Fibroblast of lung (primary cell): ENCODE measurements around the gene ASCC3. TPM values are rescaled to one million over a fixed set of nuclear protein-coding genes. Genes with fewer than 3 reads are reported as not detected.
A peak's percentile ranks its signal among the peaks of the same experiment; 100 is the strongest.
"Not testable (repeated sequence)": the region's sequence is repeated elsewhere in the genome, so short reads cannot be mapped to it uniquely, and the experiment has no call there.

Source experiments
- DNase-seq, 2 donors: peaks; one replicate each; pipeline versions ENCODE4 v3.0.0 to v3.0.0-alpha.2; 2010; ENCODE audit warnings: low read depth in 2 of 2
- H2AFZ ChIP-seq: 2 replicates; pipeline ENCODE4 v1.5.1; 2012; ENCODE audit warnings: low read length, control low read depth, inconsistent platforms
- H3K27ac ChIP-seq: 2 replicates; pipeline ENCODE4 v1.5.1; 2011; ENCODE audit warnings: low read length, control low read depth; ENCODE audit not compliant: insufficient read depth
- H3K27me3 ChIP-seq: 2 replicates; pipeline ENCODE4 v1.5.1; 2011; ENCODE audit warnings: mild to moderate bottlenecking, low read length; ENCODE audit not compliant: control insufficient read depth, insufficient read depth
- H3K36me3 ChIP-seq: 2 replicates; pipeline ENCODE4 v1.5.1; 2011; ENCODE audit warnings: low read length; ENCODE audit not compliant: control insufficient read depth, insufficient read depth
- H3K4me1 ChIP-seq: 2 replicates; pipeline ENCODE4 v1.5.1; 2011; ENCODE audit warnings: low read length; ENCODE audit not compliant: control insufficient read depth, insufficient read depth; ENCODE audit errors: extremely low read depth
- H3K4me2 ChIP-seq: 2 replicates; pipeline ENCODE4 v1.5.1; 2011; ENCODE audit warnings: low read length, control low read depth; ENCODE audit not compliant: insufficient read depth; ENCODE audit errors: extremely low read depth
- H3K4me3 ChIP-seq, 4 experiments: fragments of 200-600 bp in 1 of 4; sonication (generic) in 1 of 4; replicated peaks in 1 of 4; 2 replicates each; pipeline ENCODE4 v1.5.1; 2011 to 2016; ENCODE audit warnings: low read length in 4 of 4, low read depth in 3 of 4, mild to moderate bottlenecking in 3 of 4, control low read depth in 2 of 4, inconsistent platforms in 1 of 4, mixed read lengths in 1 of 4; ENCODE audit not compliant: insufficient read depth in 1 of 4; ENCODE audit errors: control extremely low read depth in 1 of 4
- H3K79me2 ChIP-seq: 2 replicates; pipeline ENCODE4 v1.5.1; 2012; ENCODE audit warnings: mild to moderate bottlenecking, low read length, inconsistent platforms; ENCODE audit not compliant: control insufficient read depth, insufficient read depth
- H3K9ac ChIP-seq: 2 replicates; pipeline ENCODE4 v1.5.1; 2011; ENCODE audit warnings: mild to moderate bottlenecking, low read length, control low read depth; ENCODE audit not compliant: insufficient read depth
- H3K9me3 ChIP-seq: 2 replicates; pipeline ENCODE4 v1.5.1; 2012; ENCODE audit warnings: low read depth, low read length; ENCODE audit not compliant: control insufficient read depth, insufficient read depth
- H4K20me1 ChIP-seq: 2 replicates; pipeline ENCODE4 v1.5.1; 2011; ENCODE audit warnings: low read length; ENCODE audit not compliant: control insufficient read depth, insufficient read depth; ENCODE audit errors: extremely low read depth
- EZH2 ChIP-seq: IDR thresholded peaks from 2 replicates; pipeline ENCODE4 v1.5.1; 2012; ENCODE audit warnings: low read length, control low read depth, mild to moderate bottlenecking; ENCODE audit errors: missing control alignments
- polyA plus RNA-seq, 2 donors: library from polyadenylated mRNA; depleted of rRNA in 1 of 2; stranded (reverse) in 1 of 2; unstranded in 1 of 2; fragments of >200 nt; gene quantifications; 2 replicates each; pipeline ENCODE4 v1.2.1, GENCODE V29; 2011 to 2012; ENCODE audit warnings: missing spikeins in 1 of 2
- total RNA-seq: library from RNA; depleted of rRNA; stranded (reverse); fragments of >200 nt; gene quantifications from 2 replicates; pipeline ENCODE4 v1.2.1, GENCODE V29; 2014
- TF ChIP-seq, protein P1 (sequence below), 2 donors: IDR thresholded peaks in 1 of 2; conservative IDR thresholded peaks in 1 of 2; 1 replicate in 1 of 2; 2 replicates in 1 of 2; pipeline ENCODE4 v1.5.1; 2011 to 2012; ENCODE audit warnings: low read length in 2 of 2, control low read depth in 1 of 2, inconsistent platforms in 1 of 2, low read depth in 1 of 2, mild to moderate bottlenecking in 1 of 2

ASCC3 gene
- total and polyA plus RNA-seq, 2 donors (not counting 1 experiment from before 2014, with no cell fraction given): 36.2 to 75.3 TPM

GRCh38 chr6:100892693-100893092 lies 11.6 kb upstream of the ASCC3 start:
- Histone ChIP-seq H4K20me1 (no peaks in the 10 kb centered on the region), H3K9me3 (no peaks in the 10 kb centered on the region), H3K27me3 (no peaks in the 10 kb centered on the region), H3K36me3 (no peaks in the 10 kb centered on the region), H3K4me3 (no peak overlapping the region), H2AFZ (no peak overlapping the region), H3K4me2 (no peak overlapping the region), H3K9ac (no peak overlapping the region), H3K27ac (no peak overlapping the region), H3K4me1 (no peaks in the 10 kb centered on the region), H3K79me2 (no peaks in the 10 kb centered on the region)
- DNase-seq: peak in 1 of 2 donors; percentile 7
- no peak for TF ChIP-seq EZH2
- TF ChIP-seq, protein P1, sequence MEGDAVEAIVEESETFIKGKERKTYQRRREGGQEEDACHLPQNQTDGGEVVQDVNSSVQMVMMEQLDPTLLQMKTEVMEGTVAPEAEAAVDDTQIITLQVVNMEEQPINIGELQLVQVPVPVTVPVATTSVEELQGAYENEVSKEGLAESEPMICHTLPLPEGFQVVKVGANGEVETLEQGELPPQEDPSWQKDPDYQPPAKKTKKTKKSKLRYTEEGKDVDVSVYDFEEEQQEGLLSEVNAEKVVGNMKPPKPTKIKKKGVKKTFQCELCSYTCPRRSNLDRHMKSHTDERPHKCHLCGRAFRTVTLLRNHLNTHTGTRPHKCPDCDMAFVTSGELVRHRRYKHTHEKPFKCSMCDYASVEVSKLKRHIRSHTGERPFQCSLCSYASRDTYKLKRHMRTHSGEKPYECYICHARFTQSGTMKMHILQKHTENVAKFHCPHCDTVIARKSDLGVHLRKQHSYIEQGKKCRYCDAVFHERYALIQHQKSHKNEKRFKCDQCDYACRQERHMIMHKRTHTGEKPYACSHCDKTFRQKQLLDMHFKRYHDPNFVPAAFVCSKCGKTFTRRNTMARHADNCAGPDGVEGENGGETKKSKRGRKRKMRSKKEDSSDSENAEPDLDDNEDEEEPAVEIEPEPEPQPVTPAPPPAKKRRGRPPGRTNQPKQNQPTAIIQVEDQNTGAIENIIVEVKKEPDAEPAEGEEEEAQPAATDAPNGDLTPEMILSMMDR (conservative IDR thresholded peaks at IDR 0.05 in 1 of 2, IDR thresholded peaks at IDR 0.05 in 1 of 2; ENCODE audit: low read depth in 1 of 2, low read length in 2 of 2): no peak

- DNase-seq: no peak
- Histone ChIP-seq H3K79me2 (no peaks in the 10 kb centered on the region), H2AFZ (no peak overlapping the region), H3K27ac (no peak overlapping the region), H3K4me1 (no peaks in the 10 kb centered on the region), H3K36me3 (no peaks in the 10 kb centered on the region), H4K20me1 (no peaks in the 10 kb centered on the region), H3K27me3 (no peaks in the 10 kb centered on the region), H3K4me3 (no peak overlapping the region), H3K9ac (no peak overlapping the region), H3K4me2 (no peak overlapping the region), H3K9me3 (no peaks in the 10 kb centered on the region)
- TF ChIP-seq, protein P1 (conservative IDR thresholded peaks at IDR 0.05 in 1 of 2, IDR thresholded peaks at IDR 0.05 in 1 of 2; ENCODE audit: low read depth in 1 of 2, low read length in 2 of 2): no peak
- TF ChIP-seq EZH2: no peak
Measured at GRCh38 chr6:100892116-100892515, 11.0 kb upstream of the ASCC3 start.

DNA sequence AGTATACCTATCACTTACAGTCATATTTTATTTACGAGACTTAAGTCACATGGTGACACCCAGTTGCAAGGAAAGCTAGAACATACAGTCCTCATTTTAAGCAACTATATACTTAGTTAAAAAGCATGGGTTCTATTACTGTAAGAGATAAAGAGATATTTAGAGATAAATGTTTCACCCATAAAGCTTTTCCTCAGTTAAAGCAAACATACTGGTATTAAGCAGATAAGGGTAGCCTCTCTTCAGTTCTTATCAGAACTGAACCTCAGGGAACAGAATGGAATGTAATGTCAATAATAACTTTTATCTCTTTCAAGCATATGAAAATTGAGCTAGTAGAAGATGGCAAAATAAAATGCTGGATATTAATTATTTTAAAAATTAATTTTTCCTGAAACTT lies 9.9 kb upstream of the ASCC3 start:
- no peaks in the 10 kb centered on the region for H4K20me1 ChIP-seq
- no peak for TF ChIP-seq EZH2
- TF ChIP-seq, protein P1 (conservative IDR thresholded peaks at IDR 0.05 in 1 of 2, IDR thresholded peaks at IDR 0.05 in 1 of 2; ENCODE audit: low read depth in 1 of 2, low read length in 2 of 2): no peak
- no peaks in the 10 kb centered on the region for H3K9me3 ChIP-seq
- H3K79me2 ChIP-seq: no peaks in the 10 kb centered on the region
- no peak overlapping the region for H3K4me3 ChIP-seq
- H3K27ac ChIP-seq: no peak overlapping the region
- no peak overlapping the region for H3K4me2 ChIP-seq
- no peak for DNase-seq
- H3K36me3 ChIP-seq: no peaks in the 10 kb centered on the region
- H3K27me3 ChIP-seq: no peaks in the 10 kb centered on the region
- H2AFZ ChIP-seq: no peak overlapping the region
- H3K4me1 ChIP-seq: no peaks in the 10 kb centered on the region
- H3K9ac ChIP-seq: no peak overlapping the region

DNA sequence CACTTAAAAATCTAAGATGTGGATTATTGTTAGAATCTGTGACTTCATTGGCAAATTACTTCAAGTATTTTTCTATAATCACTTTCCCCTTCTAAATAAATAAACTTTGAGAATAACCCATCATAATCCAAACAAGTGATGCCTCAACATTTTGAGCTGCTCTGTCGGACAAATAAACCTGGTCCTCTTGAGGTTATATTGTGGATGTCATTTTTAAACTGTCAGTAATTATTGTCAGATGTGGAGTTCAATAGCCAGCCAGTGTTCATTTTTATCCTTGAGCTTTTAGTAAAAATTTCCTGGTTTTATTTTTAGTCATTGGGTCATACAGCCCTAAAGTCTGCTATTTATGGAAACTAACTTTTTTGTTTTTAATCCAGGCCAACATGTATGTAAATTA lies 9.5 kb upstream of the ASCC3 start:
- not testable (repeated sequence) for H2AFZ ChIP-seq, DNase-seq, H4K20me1 ChIP-seq, H3K27me3 ChIP-seq, H3K4me1 ChIP-seq, H3K9me3 ChIP-seq, H3K4me3 ChIP-seq, H3K4me2 ChIP-seq, H3K9ac ChIP-seq, H3K79me2 ChIP-seq, H3K36me3 ChIP-seq, H3K27ac ChIP-seq
